Peyer's patch (tissue), 4 donors: ENCODE results near the gene NKD1. TPM values are rescaled to one million over a fixed set of nuclear protein-coding genes. Genes with fewer than 3 reads are reported as not detected.

Source experiments
- DNase-seq, 3 donors: peaks; one replicate each; pipeline ENCODE4 v3.0.0-alpha.2; 2017 to 2019
- H3K27ac ChIP-seq, 4 donors: fragments of 200-600 bp; sonication (generic); one replicate each; pipeline ENCODE4 v1.5.1; 2016 to 2019
- H3K27me3 ChIP-seq, 2 donors: fragments of 200-600 bp; sonication (generic); one replicate each; pipeline ENCODE4 v1.5.1; 2019
- H3K36me3 ChIP-seq, 3 donors: fragments of 200-600 bp; sonication (generic); one replicate each; pipeline ENCODE4 v1.5.1; 2016 to 2019
- H3K4me1 ChIP-seq, 4 donors: fragments of 200-600 bp; sonication (generic); one replicate each; pipeline ENCODE4 v1.5.1; 2016 to 2019
- H3K4me3 ChIP-seq, 4 donors: fragments of 200-600 bp; sonication (generic); 1 replicate in 3 of 4; 2 replicates in 1 of 4; pipeline ENCODE4 v1.5.1; 2016 to 2019; ENCODE audit warnings: mild to moderate bottlenecking in 1 of 4
- H3K9me3 ChIP-seq, 4 donors: fragments of 200-600 bp; sonication (generic); one replicate each; pipeline ENCODE4 v1.5.1; 2016 to 2019; ENCODE audit warnings: mild to moderate bottlenecking in 1 of 4
- POLR2A ChIP-seq, 2 donors: fragments of 450-650 bp; IDR thresholded peaks; one replicate each; pipeline ENCODE4 v1.5.1; 2017; ENCODE audit warnings: antibody characterized with exemption in 2 of 2, mild to moderate bottlenecking in 2 of 2, moderate library complexity in 2 of 2
- total RNA-seq, 4 donors: library from RNA; depleted of rRNA; stranded (reverse); fragments of >200 nt; gene quantifications; one replicate each; pipeline ENCODE4 v1.1.0, GENCODE V29; 2016
- TF ChIP-seq, protein P1 (sequence below), 6 experiments: fragments of 450-650 bp in 4 of 6; fragments of 200-600 bp in 2 of 6; sonication (generic) in 1 of 6; IDR thresholded peaks; one replicate each; pipeline ENCODE4 v1.5.1; 2017 to 2019; ENCODE audit warnings: antibody characterized with exemption in 6 of 6, mild to moderate bottlenecking in 3 of 6, moderate library complexity in 1 of 6

The NKD1 gene
- total RNA-seq, 4 donors from 2014 or later, result 1.7 to 4.0 (median 3.4) TPM

DNA sequence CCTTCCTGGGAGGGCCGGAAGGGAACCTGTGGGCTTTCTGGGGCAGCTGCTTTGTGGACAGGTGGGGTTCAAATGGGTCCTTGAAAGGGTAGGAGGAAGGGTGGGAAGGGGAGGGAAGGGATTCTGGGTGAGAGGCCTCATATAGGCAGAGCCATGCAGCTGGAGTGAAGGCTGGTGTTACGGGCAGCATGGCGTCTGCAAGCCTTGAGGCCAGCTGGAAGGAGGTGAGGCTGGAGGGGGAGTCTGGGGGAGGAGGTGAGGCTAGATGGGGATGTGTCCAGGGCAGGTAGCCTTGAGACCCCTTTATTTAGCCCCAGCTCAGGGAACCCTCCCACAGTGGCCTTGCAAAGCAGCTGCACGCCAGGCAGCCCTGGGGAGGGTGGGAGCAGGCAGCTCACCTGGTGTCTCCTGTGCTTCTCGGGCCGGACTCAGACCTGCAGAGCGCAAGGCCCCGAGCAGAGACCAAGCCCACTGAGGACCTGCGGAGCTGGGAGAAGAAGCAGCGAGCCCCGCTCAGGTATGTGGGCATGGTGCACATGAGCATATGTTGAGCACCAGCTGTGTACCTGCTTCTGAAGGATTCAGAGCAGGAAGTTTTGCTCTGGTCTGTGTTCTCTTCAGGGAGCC, 82.3 kb downstream of the NKD1 start:
- TF ChIP-seq, protein P1, sequence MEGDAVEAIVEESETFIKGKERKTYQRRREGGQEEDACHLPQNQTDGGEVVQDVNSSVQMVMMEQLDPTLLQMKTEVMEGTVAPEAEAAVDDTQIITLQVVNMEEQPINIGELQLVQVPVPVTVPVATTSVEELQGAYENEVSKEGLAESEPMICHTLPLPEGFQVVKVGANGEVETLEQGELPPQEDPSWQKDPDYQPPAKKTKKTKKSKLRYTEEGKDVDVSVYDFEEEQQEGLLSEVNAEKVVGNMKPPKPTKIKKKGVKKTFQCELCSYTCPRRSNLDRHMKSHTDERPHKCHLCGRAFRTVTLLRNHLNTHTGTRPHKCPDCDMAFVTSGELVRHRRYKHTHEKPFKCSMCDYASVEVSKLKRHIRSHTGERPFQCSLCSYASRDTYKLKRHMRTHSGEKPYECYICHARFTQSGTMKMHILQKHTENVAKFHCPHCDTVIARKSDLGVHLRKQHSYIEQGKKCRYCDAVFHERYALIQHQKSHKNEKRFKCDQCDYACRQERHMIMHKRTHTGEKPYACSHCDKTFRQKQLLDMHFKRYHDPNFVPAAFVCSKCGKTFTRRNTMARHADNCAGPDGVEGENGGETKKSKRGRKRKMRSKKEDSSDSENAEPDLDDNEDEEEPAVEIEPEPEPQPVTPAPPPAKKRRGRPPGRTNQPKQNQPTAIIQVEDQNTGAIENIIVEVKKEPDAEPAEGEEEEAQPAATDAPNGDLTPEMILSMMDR (IDR thresholded peaks at IDR 0.05), result no peak
- no peak for TF ChIP-seq POLR2A (IDR thresholded peaks at IDR 0.05)

DNA sequence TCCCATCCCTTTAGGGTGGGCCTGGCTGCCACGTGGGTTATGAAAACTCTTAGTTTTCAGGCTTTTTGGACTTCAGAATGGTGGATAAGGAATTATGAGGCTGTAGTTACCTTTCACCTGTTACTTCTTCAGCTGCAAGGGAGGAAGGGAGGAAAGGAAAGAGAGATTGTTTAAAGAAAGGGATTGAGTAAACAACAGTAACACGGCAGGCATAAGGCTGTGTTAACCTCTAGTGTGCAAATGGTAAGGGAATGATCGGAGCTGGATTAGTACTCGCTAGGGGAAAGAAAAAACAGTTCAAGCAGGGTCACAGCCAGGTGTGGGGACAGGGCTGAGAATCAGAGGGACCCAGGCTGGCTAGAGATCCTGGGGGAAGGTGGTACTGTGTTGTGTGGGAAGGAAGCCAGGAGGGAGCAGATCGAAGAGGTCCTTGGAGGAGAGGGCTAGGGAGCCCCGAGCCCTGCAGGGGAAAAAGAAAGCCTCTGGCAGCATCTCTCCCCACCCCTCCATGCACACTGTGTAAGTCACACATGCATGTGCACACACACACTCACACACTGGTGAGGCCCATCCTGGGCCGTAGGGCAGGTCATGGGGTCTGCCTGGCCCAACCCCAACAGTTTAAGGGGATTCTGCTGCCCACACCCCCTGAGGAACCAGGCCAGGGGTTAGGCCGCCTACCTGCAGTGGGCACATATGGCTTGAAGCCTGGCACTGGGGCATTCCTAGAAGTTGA, 83.2 kb downstream of the NKD1 start:
- peaks cover 0 to 12% (median 5%) of the 10 kb centered on the region in 4 donors for H3K4me1 ChIP-seq
- TF ChIP-seq POLR2A (IDR thresholded peaks at IDR 0.05), result no peak
- TF ChIP-seq, protein P1 (IDR thresholded peaks at IDR 0.05), result no peak

More for the DNA sequence above, 82.3 kb downstream of the NKD1 start:
- Histone ChIP-seq H3K9me3 (no peaks in the 10 kb centered on the region), H3K27me3 (no peaks in the 10 kb centered on the region), H3K27ac (no peak overlapping the region), H3K36me3 (no peaks in the 10 kb centered on the region), H3K4me1 (peaks cover 0 to 16% (median 5%) of the 10 kb centered on the region in 4 donors), H3K4me3 (no peak overlapping the region)
- no peak for DNase-seq

DNA sequence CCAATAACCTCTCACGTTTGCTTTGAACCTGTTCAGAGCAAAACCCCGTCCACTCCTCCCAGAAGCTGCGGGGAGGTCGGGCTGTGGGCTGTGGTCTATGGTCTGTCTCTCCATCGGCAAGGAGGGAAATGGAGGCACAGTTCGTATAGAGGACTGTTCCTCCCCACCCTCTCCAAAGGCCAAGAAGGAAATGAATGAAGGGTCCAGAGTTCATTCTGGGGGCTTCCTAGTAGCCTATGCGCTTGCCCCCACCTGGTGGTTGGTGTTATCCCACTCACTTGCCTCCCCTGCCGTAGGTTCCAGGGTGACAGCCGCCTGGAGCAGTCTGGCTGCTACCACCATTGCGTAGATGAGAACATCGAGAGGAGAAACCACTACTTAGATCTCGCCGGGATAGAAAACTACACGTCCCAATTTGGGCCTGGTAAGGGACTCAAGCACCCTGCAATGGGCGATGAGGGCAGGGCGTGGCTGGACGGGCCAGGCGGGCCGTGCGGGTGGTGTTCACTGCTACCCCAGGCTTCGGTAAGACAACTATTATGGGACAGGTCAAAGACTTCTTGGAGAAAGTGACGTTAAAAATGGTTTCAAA, 83.9 kb downstream of the NKD1 start:
- H3K36me3 ChIP-seq, result no peaks in the 10 kb centered on the region
- peaks cover 0 to 7% (median 5%) of the 10 kb centered on the region in 4 donors for H3K4me1 ChIP-seq
- no peaks in the 10 kb centered on the region for H3K9me3 ChIP-seq
- no peak overlapping the region for H3K4me3 ChIP-seq
- no peak overlapping the region for H3K27ac ChIP-seq
- no peak for DNase-seq
- TF ChIP-seq, protein P1 (IDR thresholded peaks at IDR 0.05), result no peak
- TF ChIP-seq POLR2A (IDR thresholded peaks at IDR 0.05), result no peak
- no peaks in the 10 kb centered on the region for H3K27me3 ChIP-seq

More for the DNA sequence above, 83.2 kb downstream of the NKD1 start:
- no peaks in the 10 kb centered on the region for H3K27me3 ChIP-seq
- no peaks in the 10 kb centered on the region for H3K36me3 ChIP-seq
- no peaks in the 10 kb centered on the region for H3K9me3 ChIP-seq
- no peak for DNase-seq
- H3K4me3 ChIP-seq, result no peak overlapping the region
- no peak overlapping the region for H3K27ac ChIP-seq

DNA sequence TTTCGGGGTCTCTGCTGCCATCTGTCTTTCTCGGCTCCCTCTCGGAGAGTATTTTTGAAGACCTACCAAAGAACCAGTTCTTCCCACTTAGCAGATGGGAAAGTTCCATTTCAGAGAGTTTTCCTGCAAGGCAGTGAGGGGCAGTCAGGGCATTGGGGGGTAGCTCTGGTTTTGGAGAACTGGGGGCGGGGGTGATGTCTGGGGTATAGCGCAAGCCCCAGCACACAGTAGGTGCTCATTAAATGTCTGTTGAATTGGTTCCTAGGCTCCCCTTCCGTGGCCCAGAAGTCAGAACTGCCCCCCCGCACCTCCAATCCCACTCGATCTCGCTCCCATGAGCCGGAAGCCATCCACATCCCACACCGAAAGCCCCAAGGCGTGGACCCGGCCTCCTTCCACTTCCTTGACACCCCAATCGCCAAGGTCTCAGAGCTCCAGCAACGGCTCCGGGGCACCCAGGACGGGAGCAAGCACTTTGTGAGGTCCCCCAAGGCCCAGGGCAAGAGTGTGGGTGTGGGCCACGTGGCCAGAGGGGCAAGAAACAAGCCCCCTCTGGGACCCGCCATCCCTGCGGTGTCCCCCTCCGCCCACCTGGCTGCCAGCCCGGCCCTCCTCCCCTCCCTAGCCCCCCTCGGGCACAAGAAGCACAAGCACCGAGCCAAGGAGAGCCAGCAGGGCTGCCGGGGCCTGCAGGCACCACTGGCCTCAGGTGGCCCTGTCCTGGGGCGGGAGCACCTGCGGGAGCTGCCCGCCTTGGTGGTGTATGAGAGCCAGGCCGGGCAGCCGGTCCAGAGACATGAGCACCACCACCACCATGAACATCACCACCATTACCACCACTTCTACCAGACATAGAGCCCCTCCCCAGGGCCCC, 85.0 kb downstream of the NKD1 start:
- Histone ChIP-seq H3K4me3 (no peak overlapping the region), H3K27me3 (no peaks in the 10 kb centered on the region), H3K36me3 (no peaks in the 10 kb centered on the region), H3K4me1 (no peaks in the 10 kb centered on the region), H3K27ac (no peak overlapping the region), H3K9me3 (no peaks in the 10 kb centered on the region)
- no peak for TF ChIP-seq POLR2A (IDR thresholded peaks at IDR 0.05)
- TF ChIP-seq, protein P1 (IDR thresholded peaks at IDR 0.05), result no peak
- no peak for DNase-seq

DNA sequence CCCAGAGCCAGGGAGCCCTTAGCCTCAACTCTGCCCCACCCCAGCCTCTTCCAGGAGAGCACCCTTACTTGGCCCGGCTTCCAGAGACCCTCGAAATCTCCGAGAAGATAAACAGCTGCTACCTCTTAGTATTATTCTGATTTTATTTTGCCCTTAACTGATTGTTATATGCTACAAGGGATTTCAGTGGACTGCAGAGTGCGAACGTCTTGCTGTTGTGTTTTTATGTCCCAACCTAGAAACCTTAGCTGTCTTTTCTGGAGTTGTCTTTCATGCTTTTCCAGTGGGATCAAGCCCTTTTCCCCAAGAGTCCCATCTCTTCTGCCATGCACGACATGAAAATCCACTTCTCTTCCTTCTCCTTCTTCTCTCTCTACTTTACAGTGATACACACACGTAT, 85.9 kb downstream of the NKD1 start:
- Histone ChIP-seq H3K27ac (no peak overlapping the region), H3K4me1 (no peaks in the 10 kb centered on the region), H3K9me3 (no peaks in the 10 kb centered on the region), H3K4me3 (no peak overlapping the region), H3K27me3 (no peaks in the 10 kb centered on the region), H3K36me3 (no peaks in the 10 kb centered on the region)
- no peak for DNase-seq
- no peak for TF ChIP-seq POLR2A (IDR thresholded peaks at IDR 0.05)
- TF ChIP-seq, protein P1 (IDR thresholded peaks at IDR 0.05), result no peak
